ENCODE results near the gene NRG2.

Gene NRG2

DNA sequence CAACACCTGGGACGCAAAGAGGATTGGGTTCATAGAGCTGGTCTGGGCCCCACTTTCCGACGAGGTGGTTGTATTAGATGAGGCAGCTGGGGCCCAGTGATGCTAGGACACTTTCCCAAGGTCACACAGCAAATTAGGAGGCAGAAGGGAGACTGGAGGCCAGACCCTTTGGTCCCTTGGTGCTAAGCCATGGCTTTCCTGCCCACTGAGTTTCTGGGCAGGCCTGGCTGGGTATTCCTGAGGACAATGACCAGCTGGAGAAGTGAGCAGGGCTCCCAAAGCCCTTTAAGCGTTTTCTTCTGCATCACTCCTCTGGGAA lies 181.3 kb downstream of the NRG2 start:
- H3K27ac ChIP-seq (replicated peaks), result no peak overlapping the region
- H3K27me3 ChIP-seq (ENCODE audit: insufficient read depth, poor library complexity, severe bottlenecking), result no peaks in the 10 kb centered on the region
- TF ChIP-seq, protein P1, sequence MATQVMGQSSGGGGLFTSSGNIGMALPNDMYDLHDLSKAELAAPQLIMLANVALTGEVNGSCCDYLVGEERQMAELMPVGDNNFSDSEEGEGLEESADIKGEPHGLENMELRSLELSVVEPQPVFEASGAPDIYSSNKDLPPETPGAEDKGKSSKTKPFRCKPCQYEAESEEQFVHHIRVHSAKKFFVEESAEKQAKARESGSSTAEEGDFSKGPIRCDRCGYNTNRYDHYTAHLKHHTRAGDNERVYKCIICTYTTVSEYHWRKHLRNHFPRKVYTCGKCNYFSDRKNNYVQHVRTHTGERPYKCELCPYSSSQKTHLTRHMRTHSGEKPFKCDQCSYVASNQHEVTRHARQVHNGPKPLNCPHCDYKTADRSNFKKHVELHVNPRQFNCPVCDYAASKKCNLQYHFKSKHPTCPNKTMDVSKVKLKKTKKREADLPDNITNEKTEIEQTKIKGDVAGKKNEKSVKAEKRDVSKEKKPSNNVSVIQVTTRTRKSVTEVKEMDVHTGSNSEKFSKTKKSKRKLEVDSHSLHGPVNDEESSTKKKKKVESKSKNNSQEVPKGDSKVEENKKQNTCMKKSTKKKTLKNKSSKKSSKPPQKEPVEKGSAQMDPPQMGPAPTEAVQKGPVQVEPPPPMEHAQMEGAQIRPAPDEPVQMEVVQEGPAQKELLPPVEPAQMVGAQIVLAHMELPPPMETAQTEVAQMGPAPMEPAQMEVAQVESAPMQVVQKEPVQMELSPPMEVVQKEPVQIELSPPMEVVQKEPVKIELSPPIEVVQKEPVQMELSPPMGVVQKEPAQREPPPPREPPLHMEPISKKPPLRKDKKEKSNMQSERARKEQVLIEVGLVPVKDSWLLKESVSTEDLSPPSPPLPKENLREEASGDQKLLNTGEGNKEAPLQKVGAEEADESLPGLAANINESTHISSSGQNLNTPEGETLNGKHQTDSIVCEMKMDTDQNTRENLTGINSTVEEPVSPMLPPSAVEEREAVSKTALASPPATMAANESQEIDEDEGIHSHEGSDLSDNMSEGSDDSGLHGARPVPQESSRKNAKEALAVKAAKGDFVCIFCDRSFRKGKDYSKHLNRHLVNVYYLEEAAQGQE (IDR thresholded peaks at IDR 0.05; ENCODE audit: insufficient replicate concordance, low read depth), result no peak
- no peak for TF ChIP-seq POLR2AphosphoS5 (IDR thresholded peaks at IDR 0.05; ENCODE audit: low read depth)
- TF ChIP-seq CTCF (IDR thresholded peaks at IDR 0.05; ENCODE audit: insufficient read depth, low read length), result no peak
- TF ChIP-seq SPI1 (IDR thresholded peaks at IDR 0.05; ENCODE audit: borderline replicate concordance, low read depth), result no peak
- TF ChIP-seq GABPA (IDR thresholded peaks at IDR 0.05; ENCODE audit: low read depth), result no peak
- no peak overlapping the region for H3K4me3 ChIP-seq (replicated peaks; ENCODE audit: insufficient read depth, low read length)
- DNase-seq (ENCODE audit: low read depth in 1 of 2, low spot score in 1 of 2), result no peak

DNA sequence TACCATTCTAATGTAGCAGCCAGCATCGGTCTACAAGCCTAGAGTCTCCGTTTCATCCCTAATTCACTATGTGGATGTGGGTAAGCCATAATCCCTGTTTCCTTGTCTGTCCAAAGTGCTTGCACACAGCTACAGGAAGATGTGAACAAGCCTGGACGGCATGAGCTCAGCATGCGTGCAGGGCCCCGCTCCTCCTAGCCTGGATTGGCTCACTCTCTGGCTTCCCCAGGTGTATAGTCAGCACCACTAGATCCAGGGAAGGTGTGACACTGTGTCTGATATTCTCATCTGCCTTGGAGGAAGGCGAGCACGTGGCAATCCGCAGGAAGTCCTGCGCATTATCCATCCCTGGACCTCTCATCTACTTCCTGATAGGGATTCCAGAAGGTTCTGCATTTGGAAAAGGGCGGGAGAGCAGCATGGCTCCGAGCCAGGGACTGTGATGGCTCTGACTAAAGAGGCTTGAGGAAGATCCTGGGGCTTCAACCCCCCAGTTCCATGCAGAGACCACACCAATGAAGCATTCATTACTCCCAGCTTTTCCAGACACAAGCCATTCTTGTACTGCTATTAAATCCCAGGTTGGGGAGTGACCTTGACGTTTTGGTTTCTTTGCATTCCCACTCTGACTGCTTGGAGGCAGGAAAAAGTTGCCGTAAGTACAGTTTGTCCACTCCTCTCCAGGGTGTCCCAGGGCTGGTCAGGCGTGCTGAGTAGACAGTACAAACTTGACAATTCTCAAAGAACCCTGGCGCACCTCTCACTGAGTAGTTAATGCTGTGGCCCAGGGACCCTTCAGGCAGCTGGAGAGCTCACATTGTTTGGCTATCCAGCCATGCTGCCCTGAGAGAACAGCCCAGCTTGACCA lies 181.8 kb downstream of the NRG2 start:
- Histone ChIP-seq H3K4me3 (replicated peaks; ENCODE audit: insufficient read depth, low read length) (no peak overlapping the region), H3K27me3 (ENCODE audit: insufficient read depth, poor library complexity, severe bottlenecking) (no peaks in the 10 kb centered on the region), H3K27ac (replicated peaks) (no peak overlapping the region)
- TF ChIP-seq CTCF (IDR thresholded peaks at IDR 0.05; ENCODE audit: insufficient read depth, low read length) (no peak), SPI1 (IDR thresholded peaks at IDR 0.05; ENCODE audit: borderline replicate concordance, low read depth) (no peak), POLR2AphosphoS5 (IDR thresholded peaks at IDR 0.05; ENCODE audit: low read depth) (no peak), GABPA (IDR thresholded peaks at IDR 0.05; ENCODE audit: low read depth) (no peak)
- TF ChIP-seq, protein P1 (IDR thresholded peaks at IDR 0.05; ENCODE audit: insufficient replicate concordance, low read depth), result no peak
- no peak for DNase-seq (ENCODE audit: low read depth in 1 of 2, low spot score in 1 of 2)

DNA sequence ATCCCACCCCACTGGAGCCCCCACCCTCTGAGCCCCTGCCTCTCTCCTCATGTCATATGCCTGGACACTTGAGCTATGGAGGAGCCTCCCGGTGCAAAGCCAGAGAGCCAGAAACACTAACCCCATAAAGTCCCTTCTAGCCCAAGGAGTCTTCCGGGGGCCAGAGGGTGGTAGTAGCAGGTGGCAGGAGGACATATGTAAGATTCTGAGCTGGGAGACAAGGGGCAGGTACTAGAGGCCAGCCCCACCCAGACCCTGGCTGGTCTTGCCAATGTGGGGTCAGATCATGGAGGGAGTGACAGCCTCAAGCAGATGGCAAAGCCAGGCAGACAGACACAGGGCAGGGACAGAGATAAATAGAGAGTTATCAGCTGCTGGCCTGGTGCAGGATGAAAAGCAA lies 184.1 kb downstream of the NRG2 start:
- TF ChIP-seq GABPA (IDR thresholded peaks at IDR 0.05; ENCODE audit: low read depth) (no peak), SPI1 (IDR thresholded peaks at IDR 0.05; ENCODE audit: borderline replicate concordance, low read depth) (no peak), POLR2AphosphoS5 (IDR thresholded peaks at IDR 0.05; ENCODE audit: low read depth) (no peak), CTCF (IDR thresholded peaks at IDR 0.05; ENCODE audit: insufficient read depth, low read length) (no peak)
- TF ChIP-seq, protein P1 (IDR thresholded peaks at IDR 0.05; ENCODE audit: insufficient replicate concordance, low read depth), result no peak
- no peak for DNase-seq (ENCODE audit: low read depth in 1 of 2, low spot score in 1 of 2)

More for the DNA sequence above, 184.1 kb downstream of the NRG2 start:
- H3K27ac ChIP-seq (replicated peaks), result no peak overlapping the region
- H3K27me3 ChIP-seq (ENCODE audit: insufficient read depth, poor library complexity, severe bottlenecking), result no peaks in the 10 kb centered on the region
- H3K4me3 ChIP-seq (replicated peaks; ENCODE audit: insufficient read depth, low read length), result no peak overlapping the region

Data from HL-60 (cell line).